ENCODE results near the gene SPDYE4.
"Not testable (repeated sequence)": the region's sequence is repeated elsewhere in the genome, so short reads cannot be mapped to it uniquely, and the experiment has no call there.

Gene SPDYE4

GRCh38 chr17:8758137-8758596 lies at the start of gene SPDYE4:
TSS of gene SPDYE4 (minus strand) at chr17:8758546. CDS start at chr17:8758382, 164 bp downstream.
- DNase-seq = no peak

GRCh38 chr17:8806926-8807550 lies 48.7 kb upstream of the SPDYE4 start:
- DNase-seq = peak; percentile 82

GRCh38 chr17:8806253-8806925 lies 48.0 kb upstream of the SPDYE4 start:
- DNase-seq = no peak

GRCh38 chr17:8805396-8805795 lies 47.0 kb upstream of the SPDYE4 start:
- DNase-seq = not testable (repeated sequence)

- DNase-seq = no peak
Measured at GRCh38 chr17:8803531-8804420, 45.4 kb upstream of the SPDYE4 start.

- no peak for DNase-seq
Measured at GRCh38 chr17:8801135-8801840, 42.9 kb upstream of the SPDYE4 start.

- DNase-seq = no peak
Measured at GRCh38 chr17:8800656-8801055, 42.3 kb upstream of the SPDYE4 start.

- DNase-seq = no peak
Measured at GRCh38 chr17:8799570-8800212, 41.3 kb upstream of the SPDYE4 start.

GRCh38 chr17:8798846-8799569 lies 40.7 kb upstream of the SPDYE4 start, which contains the start of gene MFSD6L:
TSS of gene MFSD6L (minus strand) at chr17:8799365. CDS start at chr17:8799120, 245 bp downstream.
- DNase-seq = peak; percentile 36

GRCh38 chr17:8798176-8798845 lies 40.0 kb upstream of the SPDYE4 start:
- no peak for DNase-seq

GRCh38 chr17:8797621-8798175 lies 39.4 kb upstream of the SPDYE4 start:
- DNase-seq = no peak

- no peak for DNase-seq
Measured at GRCh38 chr17:8794636-8795035, 36.3 kb upstream of the SPDYE4 start.

- DNase-seq = no peak
Measured at GRCh38 chr17:8793649-8794048, 35.3 kb upstream of the SPDYE4 start.

GRCh38 chr17:8792646-8793045 lies 34.3 kb upstream of the SPDYE4 start:
- DNase-seq = no peak

GRCh38 chr17:8791910-8792270 lies 33.5 kb upstream of the SPDYE4 start:
- DNase-seq = peak; percentile 31

GRCh38 chr17:8791248-8791909 lies 33.0 kb upstream of the SPDYE4 start:
- DNase-seq = no peak

GRCh38 chr17:8789743-8790142 lies 31.4 kb upstream of the SPDYE4 start:
- no peak for DNase-seq

GRCh38 chr17:8788998-8789397 lies 30.7 kb upstream of the SPDYE4 start:
- no peak for DNase-seq

- DNase-seq = peak; percentile 40
Measured at GRCh38 chr17:8785547-8786413, 27.4 kb upstream of the SPDYE4 start.
